Hematopoietic multipotent progenitor cell (in vitro differentiated cells): ENCODE data around the gene GPATCH1. TPM values are rescaled to one million over a fixed set of nuclear protein-coding genes. Genes with fewer than 3 reads are reported as not detected.
"Not testable (repeated sequence)": the region's sequence is repeated elsewhere in the genome, so short reads cannot be mapped to it uniquely, and the experiment has no call there.

Experiments used
- DNase-seq, 3 donors: peaks; one replicate each; pipeline ENCODE4 v3.0.0-alpha.2; 2011 to 2015; ENCODE audit warnings: low read depth in 2 of 3, low spot score in 2 of 3
- total RNA-seq: library from RNA; depleted of rRNA; stranded (reverse); fragments of >200 nt; gene quantifications from one replicate; pipeline ENCODE4 v1.2.3, GENCODE V29; 2012

The GPATCH1 gene, protein sequence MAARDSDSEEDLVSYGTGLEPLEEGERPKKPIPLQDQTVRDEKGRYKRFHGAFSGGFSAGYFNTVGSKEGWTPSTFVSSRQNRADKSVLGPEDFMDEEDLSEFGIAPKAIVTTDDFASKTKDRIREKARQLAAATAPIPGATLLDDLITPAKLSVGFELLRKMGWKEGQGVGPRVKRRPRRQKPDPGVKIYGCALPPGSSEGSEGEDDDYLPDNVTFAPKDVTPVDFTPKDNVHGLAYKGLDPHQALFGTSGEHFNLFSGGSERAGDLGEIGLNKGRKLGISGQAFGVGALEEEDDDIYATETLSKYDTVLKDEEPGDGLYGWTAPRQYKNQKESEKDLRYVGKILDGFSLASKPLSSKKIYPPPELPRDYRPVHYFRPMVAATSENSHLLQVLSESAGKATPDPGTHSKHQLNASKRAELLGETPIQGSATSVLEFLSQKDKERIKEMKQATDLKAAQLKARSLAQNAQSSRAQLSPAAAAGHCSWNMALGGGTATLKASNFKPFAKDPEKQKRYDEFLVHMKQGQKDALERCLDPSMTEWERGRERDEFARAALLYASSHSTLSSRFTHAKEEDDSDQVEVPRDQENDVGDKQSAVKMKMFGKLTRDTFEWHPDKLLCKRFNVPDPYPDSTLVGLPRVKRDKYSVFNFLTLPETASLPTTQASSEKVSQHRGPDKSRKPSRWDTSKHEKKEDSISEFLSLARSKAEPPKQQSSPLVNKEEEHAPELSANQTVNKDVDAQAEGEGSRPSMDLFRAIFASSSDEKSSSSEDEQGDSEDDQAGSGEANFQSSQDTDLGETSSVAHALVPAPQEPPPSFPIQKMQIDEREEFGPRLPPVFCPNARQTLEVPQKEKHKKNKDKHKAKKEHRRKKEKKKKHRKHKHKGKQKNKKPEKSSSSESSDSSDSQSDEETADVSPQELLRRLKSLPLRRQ
- 6.2 TPM for total RNA-seq

DNA sequence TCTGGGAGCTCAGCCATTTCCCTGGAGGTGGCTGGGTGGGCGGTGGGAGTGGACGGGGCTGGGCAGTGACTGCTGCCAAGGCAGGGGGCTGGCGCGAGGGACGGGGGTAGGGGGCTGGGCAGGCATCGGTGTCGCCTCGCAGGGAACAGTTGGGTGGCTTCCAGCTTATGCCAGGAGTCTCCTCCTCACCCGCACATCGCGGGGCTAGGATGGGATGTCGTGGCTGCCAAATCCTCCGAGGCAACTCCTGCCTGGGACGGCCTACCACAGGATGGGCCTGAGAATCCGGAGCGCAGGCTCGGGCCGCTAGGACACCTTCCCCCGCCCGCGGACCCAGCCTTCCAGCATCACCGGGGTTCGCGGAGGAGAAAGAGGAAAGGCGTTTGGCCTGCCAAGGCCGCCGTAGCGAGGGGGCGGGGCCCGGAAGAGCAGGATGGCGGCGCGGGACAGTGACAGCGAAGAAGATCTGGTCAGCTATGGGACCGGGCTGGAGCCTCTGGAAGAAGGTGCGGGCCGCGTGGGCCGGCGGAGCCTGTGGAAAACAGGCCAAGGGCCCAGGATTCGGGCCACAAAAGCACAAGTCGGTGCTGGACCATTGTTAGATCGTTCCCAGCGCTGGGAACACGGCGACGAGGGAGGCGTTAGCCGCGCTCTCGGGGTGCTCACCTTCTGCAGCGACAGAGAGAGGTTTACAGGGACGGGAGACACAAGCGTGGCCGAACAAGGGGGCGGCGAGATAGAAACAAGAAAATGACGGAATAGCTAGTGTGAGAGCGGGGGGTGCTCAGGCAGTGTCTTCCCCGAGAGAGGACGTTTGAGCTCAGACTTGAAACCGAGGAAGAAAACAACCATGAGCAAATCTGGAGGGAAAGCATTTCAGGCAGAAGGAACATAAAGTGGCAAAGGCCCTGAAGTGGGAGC is at the start of gene GPATCH1:
GPATCH1 (plus strand) TSS at position 421 of the 921 bp plus-strand sequence; CDS start at position 434, 13 bp downstream.
- peak; percentile 69 to 82 (median 81) for DNase-seq

DNA sequence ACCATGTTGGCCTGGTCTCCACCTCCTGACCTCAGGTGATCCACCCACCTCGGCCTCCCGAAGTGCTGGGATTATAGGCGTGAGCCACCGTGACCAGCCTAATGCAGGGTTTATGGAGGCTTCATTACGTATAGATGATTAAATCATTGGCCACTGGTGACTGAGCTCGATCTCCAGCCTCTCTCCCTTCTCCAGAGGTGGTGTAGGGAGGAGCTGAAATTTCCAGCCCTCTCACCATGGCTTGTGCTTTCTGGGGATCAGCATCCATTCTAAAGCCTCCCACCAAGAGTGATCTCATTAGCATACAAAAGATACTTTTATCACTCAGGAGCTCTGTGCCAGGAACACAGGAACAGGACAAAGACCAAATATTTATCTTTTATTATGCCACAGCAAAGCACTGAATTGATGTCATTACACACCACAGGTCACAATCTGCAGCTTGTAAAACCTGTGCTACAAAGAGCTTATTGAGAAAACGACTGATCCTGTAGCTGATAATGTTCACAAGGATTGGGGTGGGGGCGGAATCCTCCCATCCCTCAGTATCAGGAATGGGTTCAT is 48.7 kb upstream of the GPATCH1 start:
- DNase-seq: no peak

DNA sequence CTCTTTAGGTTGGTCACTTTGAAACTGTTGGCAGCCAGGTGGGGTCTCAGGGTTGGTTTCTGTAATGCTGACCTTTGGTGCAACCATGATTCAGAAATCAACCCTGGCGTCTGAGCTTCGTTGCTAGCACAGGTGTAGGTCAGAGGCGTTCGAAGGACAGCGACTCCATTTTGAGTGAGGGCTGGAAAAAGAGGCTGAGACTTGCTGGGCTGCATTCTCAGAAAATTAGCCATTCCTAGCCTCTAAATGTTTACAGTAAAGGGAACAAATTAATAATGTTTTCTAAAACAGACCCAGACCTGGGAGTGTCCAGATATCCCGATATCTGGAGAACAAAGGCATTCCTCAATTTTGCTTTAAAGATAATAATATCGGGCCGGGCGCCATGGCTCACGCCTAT is 45.5 kb upstream of the GPATCH1 start:
- no peak for DNase-seq

DNA sequence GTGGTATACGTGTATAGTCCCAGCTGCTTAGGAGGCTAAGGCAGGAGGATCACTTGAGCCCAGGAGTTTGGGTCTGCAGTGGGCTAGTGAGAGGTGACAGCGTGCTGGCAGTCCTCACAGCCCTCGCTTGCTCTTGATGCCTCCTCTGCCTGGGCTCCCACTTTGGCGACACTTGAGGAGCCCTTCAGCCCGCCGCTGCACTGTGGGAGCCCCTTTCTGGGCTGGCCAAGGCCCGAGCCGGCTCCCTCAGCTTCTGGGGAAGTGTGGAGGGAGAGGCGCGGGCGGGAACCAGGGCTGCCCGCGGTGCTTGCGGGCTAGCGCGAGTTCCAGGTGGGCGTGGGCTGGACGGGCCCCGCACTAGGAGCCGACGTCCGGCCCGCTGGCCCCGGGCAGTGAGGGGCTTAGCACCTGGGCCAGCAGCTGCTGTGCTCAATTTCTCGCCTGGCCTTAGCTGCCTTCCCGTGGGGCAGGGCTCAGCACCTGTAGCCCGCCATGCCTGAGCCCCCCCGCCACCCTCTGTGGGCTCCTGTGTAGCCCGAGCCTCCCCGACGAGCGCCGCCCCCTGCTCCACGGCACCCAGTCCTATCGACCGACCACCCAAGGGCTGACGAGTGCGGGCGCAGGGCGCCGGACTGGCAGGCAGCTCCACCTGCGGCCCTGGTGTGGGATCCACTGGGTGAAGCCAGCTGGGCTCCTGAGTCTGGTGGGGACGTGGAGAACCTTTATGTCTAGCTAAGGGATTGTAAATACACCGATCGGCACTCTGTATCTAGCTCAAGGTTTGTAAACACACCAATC is 44.4 kb upstream of the GPATCH1 start:
- not testable (repeated sequence) for DNase-seq

DNA sequence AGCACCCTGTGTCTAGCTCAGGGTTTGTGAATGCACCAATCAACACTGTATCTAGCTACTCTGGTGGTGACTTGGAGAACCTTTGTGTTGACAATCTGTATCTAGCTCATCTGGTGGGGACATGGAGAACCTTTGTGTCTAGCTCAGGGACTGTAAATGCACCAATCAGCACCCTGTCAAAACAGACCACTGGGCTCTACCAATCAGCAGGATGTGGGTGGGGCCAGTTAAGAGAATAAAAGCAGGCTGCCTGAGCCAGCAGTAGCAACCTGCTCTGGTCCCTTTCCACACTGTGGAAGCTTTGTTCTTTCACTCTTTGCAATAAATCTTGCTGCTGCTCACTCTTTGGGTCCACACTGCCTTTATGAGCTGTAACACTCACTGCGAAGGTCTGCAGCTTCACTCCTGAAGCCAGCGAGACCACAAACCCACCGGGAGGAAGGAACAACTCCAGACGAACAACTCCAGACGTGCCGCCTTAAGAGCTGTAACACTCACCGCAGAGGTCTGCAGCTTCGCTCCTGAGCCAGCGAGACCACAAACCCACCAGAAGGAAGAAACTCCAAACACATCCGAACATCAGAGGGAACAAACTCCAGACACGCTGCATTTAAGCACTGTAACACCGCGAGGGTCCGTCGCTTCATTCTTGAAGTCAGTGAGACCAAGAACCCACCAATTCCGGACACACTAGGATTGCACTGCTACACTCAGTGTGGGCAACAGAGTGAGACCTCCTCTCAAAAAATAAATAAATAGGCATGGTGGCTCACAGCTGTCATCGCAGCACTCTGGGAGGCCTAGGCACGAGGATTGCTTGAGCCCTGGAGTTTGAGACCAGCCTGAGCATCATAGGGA is 43.6 kb upstream of the GPATCH1 start:
- DNase-seq: peak in 2 of 3 donors; percentile 24 to 58

DNA sequence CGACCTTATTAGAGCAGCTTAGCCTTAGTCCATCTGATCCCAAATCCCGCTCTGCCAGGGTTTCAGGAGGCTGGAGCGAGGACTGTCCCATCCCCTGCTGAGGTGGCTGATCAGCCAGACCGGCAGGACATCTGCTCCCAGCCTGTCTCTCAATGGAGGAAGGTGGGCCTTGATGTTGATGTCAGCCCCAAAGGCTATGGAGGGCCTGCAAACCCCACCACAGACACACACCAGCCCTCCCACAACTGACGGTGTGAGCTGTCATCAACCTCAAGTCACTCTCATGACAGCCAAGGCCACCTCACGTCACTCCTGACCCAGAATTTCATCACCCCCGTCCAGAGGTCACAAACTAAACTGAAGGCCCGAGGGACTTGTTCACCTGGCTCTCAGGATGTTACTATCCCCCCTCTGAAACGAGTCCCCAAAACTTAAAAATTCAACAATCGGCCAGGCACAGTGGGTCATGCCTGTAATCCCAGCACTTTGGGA is 41.8 kb upstream of the GPATCH1 start:
- DNase-seq: no peak

DNA sequence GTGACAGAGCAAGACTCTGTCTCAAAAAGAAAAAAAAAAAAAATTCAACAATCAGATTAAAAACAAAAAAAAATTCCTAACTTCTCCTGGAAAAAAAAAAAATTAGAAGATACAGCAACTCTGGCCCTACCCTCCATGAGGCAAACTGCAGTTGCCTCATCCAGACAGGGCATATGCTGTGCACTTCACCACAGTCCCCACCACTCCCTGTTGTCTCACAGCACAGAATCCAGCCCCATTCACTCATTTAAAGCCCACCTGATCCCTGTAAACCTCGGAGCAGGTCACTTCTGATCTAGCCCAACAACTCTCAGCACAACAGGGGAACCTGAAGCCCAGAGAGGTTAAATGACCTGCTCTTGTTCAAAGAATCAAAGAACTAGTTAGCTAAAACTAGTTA is 41.2 kb upstream of the GPATCH1 start:
- no peak for DNase-seq

DNA sequence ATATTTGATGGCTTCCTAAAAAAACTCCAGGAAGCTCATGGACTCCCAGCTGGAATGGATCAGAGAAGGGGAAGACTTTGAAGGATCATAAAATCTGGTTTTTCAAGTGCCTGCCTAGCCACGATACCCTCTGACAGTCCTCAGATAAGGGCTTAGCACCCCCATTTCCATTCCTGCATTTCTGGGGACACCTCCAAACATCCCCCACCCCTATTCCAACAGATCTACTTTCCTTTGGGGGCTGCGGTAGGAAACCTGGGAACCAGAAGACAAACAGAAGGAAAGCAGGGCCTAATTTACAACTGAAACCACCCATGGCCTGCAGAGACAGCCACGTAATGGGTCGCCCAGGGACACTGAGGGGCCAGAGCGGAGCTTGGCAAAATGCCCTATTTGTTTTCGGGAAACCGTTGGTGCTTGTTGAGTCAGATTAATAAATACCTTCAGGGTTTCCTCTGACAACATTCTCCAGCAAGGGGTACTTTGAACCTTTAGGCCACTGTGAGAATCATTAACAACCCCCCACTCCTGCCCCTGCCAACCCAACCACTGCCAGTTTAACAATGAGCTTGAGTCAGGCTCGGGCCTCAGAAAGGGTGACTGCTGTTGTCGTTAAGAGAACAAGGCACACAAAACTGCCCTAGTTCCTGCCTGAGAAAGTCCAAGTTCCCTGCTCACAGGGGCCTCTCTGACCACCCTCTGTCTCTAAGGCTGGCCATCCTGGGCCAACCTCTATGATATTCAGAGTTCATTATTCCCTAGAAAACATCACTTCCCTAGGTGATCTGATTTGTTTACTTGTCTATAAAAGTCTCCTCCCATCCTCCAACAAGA is 39.8 kb upstream of the GPATCH1 start:
- no peak for DNase-seq

DNA sequence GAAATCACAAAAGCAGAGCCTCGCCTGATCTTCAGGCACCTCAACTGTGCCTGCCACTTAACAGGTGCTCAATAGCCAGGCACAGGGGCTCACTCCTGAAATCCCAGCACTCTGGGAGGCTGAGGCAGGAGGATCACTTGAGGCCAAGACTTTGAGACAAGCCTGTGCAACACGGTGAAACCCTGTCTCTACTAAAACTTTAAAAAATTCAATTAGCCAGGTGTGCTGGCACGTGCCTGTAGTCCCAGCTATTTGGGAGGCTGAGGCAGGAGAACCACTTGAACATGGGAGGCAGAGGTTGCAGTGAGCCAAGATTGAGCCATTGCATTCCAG is 39.2 kb upstream of the GPATCH1 start:
- DNase-seq: not testable (repeated sequence)

DNA sequence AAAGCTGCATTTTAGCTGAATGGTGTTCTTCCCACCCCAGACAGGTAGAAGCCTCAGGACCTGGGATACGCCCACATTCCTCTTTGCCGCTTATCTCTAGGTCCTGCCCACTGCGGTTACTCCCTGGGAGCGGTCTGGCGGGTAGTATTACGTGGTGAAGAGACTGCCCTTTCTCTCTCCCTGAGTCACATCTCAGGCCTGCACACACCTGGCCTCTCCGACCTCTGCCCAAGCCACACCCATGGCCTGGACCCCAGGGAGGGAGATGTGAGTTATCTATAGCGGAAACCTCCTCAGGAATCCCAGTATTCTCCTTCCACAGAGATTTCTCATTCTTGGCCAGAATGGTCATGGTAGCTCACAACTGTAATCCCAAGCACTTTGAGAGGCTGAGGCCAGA is 33.6 kb upstream of the GPATCH1 start:
- DNase-seq: no peak

DNA sequence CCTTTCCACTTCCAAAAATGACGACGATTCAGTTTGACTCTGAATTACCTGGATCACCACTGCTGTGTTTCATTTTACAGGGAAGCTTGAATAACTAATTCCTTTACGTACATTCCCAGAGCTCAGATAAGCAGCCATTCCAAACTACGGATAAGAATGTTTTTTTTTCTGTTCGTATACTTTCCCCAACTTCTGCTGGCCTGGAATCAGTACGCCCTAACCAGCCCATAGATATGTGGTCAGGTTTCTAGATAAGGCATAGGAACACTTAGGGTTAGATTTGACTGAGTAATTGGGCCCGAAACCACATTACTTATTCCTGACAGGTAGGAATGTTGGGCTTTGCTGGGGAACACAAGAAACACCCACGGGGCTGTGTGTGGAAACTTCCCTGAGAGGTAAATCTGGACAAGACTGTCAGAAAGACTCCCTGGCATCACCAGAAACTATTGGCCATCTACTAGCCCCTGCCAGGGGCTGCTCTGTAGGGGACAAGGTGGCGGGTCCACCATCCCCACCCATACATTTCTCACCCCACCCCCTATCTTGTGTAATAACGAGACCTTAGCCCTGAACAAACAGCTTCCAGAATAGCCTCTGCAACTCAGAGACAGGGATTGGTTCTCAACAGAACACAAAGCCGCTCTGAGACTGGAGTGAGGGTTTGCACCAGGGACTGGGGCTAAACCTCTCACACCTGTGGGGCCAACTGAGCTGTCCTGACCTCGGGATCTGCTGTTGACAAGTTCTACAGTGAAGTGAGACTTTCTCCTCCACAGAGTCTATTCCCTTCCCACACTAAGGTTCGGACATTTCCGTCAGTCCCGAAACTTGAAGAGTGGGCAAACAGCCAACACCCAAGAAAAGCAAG is 31.9 kb upstream of the GPATCH1 start:
- no peak for DNase-seq

DNA sequence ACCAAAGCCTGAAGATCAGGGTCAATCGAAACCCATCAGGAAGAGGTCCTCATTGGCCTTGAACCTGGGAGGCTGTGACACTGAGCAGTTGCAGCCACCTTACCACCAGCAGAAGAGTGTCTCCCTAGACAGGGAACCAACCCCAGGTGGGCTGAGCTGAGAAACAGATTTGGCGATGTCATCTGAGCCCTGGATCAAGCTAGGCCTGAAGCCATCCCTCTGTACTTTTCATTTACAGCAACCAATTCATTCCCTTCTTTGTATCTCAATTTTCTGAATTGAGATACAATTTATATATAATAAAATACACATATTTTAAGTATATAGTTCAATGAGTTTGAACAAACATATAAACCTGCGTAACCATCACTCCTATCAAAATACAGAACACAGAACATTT is 30.9 kb upstream of the GPATCH1 start:
- DNase-seq: no peak

DNA sequence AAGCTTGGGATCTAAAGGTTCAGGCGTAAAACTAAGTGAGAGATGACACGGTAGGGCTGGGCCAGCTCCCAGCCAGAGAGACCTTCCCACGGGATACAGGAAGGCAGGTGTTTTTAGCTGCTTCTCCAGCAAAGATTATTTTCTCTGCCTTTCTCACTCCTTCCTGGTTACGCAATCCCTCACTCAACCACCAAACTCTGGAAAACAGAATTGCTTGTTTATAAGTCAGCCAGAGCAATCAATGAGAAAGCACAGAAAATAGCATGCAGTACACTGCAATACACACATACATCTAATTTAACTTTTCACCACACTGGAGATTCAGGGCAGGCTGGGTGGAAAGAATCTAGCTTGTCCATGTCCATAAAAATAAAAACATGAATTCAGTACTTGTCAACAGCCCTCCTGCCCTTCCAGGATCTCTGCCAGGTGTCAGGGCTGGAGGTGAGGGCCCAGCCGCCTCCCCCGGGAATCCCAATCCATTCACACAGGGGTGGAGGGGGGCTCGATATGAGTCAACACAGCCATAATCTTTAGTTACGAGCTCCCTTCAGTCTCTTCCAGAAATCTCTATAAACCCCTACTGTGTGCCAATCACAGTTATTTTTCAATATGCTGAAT is 28.5 kb upstream of the GPATCH1 start:
- no peak for DNase-seq

DNA sequence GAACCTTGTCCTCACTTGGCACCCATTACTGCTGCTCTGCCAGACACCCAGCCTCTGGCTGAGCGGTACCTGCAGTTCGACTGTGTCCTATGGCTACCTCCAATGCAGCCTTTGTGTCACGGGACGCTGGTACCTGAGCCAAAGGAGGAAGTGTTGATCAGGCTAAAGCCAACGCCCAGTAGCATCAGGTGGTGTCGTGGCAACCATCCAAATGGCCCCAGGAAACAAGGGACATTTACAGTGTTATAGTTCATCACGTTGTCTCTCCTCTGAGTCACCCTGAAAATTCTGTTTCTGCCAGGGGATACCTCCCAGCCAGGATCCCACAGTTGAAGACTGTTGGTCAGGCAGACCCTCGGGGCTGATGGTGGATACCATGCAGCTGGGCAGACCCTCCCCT is 26.4 kb upstream of the GPATCH1 start:
- no peak for DNase-seq

DNA sequence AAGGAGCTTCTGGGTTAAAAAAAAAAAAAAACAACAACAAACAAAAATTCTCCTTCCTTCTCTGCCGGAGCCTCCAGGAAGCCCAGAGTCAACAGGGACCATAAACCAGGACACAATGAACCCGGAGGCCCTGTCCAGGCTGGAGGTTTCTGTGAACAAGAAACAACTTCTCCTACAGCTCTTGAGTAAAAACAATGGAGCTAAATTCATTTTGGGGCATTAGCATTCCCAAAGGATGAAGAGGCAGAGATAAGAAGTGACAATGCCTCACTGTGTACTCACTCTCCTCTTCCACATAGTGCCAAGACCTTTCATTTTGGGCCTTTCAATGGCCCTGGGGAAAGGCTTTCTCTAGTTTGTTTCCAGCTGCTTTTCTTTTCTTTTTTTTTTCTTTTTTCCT is 25.3 kb upstream of the GPATCH1 start:
- no peak for DNase-seq

DNA sequence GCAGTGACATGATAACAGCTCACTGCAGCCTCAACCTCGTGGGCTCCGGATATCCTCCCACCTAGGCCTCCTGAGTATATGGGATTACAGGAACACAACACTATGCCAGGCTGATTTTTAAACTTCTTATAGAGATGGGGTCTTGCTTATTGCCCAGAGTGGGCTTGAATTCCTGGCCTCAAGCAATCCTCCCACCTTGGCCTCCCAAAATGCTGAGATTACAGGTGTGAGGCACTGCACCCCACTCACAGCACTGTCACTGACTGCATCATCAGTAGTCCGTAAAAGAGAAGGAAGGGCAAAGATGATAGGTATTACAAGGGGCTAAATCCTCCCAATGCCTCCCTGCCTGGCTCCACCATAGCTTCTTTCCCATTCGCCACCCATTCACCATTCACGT is 20.4 kb upstream of the GPATCH1 start:
- DNase-seq: no peak
